Right kidney (tissue), 1 donor: ENCODE measurements around the gene SLC6A6.
A peak's percentile ranks its signal among the peaks of the same experiment; 100 is the strongest.
"Not testable (repeated sequence)": the region's sequence is repeated elsewhere in the genome, so short reads cannot be mapped to it uniquely, and the experiment has no call there.

Experiments used
- DNase-seq: peaks from one replicate; pipeline ENCODE4 v3.0.0-alpha.2; 2016

The SLC6A6 gene

DNA sequence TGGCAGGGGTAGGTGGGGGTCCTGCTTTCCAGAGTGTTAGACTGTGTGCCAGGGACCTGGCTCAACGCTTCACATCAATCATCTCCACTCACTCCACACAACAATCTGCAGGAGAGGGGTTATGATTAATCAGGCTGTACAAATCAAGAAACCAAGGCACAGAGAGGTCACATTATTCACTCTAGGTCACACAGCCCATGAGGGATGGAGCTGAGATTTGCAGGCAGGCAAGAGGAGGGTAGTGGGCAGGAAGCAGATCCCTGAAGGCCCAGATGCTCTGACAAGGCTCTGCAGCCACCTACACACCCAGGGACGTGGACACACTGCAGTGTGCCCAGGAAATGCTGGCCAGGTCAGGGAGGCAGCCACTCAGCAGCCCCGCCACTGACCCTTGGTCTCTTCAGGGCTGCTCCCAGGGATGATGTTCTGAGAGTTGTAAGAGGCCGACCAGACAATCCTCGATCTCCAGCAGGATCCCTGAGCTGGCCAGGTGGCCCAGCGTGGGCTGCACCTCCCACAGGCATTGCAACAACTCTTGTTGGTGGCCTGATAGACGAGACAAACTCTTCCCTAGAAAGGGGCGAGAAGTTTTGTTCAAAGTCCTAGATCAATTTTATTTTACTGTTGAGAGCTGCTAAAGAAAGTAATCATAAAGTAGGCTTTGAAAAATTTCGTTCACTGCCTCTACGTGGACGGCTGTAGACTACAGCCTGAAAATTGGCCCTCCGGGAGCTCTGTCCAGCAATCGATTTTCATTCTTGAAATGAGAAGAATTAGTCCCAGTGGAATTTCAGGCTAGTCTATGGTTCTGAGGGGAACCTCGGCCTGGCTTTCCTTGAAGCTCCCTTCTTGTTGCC is 4.2 kb upstream of the SLC6A6 start:
- DNase-seq: no peak

- DNase-seq: no peak
Observed at GRCh38 chr3:14398797-14399106, 3.7 kb upstream of the SLC6A6 start.

- DNase-seq: no peak
Observed at GRCh38 chr3:14401692-14402303, 608 bp upstream of the SLC6A6 start.

- DNase-seq: peak; percentile 71
Observed at GRCh38 chr3:14403619-14404155, 1.3 kb downstream of the SLC6A6 start.

- no peak for DNase-seq
Observed at GRCh38 chr3:14404186-14404585, 1.8 kb downstream of the SLC6A6 start.

- no peak for DNase-seq
Observed at GRCh38 chr3:14404631-14405359, 2.4 kb downstream of the SLC6A6 start.

- DNase-seq: no peak
Observed at GRCh38 chr3:14405360-14406238, 3.2 kb downstream of the SLC6A6 start.

- peak; percentile 39 for DNase-seq
Observed at GRCh38 chr3:14406336-14406735, 3.9 kb downstream of the SLC6A6 start.

DNA sequence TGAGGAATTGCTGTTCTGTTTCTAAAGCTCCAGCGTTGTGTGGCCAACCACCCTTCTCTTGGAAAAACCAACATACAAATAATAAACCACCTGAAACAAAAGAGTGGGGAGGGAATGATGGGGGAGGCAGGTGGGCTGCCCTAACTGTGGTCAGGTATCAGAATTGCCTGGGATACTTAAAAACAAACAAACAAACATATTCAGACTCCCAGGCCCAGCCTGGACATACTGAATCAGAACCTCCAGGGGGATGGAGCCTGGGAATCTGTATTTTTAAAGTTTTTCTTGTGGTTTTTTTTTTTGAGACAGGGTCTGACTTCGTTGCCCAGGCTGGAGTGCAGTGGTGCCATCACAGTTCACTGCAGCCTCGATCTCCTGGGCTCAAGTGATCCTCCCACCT is 4.4 kb downstream of the SLC6A6 start:
- no peak for DNase-seq

GRCh38 chr3:14407203-14407602 is 4.8 kb downstream of the SLC6A6 start:
- DNase-seq: no peak

GRCh38 chr3:14409779-14410063 is 7.3 kb downstream of the SLC6A6 start:
- DNase-seq: not testable (repeated sequence)

GRCh38 chr3:14410106-14410502 is 7.7 kb downstream of the SLC6A6 start:
- no peak for DNase-seq

DNA sequence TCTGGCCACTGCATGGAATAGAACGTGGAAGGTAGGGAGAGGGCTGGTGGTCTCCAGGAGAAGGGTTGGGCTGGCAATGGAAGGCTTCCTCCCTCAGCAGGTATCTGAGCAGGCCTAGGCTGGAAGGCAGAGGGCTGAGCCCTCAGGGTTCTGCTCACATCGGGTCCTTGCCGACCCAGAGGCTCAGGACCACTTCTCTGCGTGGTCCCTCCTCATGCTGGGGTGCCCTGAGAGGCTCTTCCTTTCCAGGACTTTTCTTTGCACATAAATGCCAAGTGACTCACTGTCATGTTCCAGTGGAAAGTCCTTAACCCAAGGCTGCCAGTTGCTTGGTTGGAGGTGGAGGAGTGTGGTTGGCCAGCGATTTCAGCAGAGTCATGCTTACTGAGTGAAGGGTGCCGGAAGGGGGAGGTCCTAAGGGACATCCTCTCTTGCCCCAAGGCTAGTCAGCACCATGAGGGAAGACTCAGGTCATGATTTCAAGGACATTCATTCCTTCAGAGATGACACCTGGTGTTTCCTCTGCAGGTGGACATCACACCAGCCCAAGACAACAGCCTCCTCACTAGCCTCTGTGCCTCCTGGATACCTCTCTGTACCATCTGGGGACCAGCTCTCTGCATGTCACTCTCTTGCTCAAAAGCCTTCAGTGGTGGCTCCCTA is 8.2 kb downstream of the SLC6A6 start:
- DNase-seq: no peak

DNA sequence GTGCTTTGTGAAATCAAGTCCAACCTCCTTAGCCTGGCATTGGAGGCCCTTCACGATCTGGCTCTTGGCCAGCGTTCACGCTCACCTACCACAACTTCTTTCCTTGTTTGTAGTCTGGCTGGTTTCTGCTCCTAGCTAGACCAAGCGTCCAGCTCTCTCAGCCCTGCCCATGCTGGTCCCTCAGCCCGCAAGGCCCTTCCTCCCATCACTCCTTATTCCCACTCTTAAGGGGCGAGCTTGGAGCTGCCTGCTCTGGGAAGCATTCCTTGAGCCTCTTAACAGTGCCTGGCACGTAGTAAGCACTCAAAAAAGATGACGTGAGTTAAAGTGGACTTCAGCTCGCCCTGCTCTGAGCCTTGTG is 8.7 kb downstream of the SLC6A6 start:
- DNase-seq: no peak

- no peak for DNase-seq
Observed at GRCh38 chr3:14411988-14412387, 9.6 kb downstream of the SLC6A6 start.

GRCh38 chr3:14412831-14413380 is 10.5 kb downstream of the SLC6A6 start:
- no peak for DNase-seq

DNA sequence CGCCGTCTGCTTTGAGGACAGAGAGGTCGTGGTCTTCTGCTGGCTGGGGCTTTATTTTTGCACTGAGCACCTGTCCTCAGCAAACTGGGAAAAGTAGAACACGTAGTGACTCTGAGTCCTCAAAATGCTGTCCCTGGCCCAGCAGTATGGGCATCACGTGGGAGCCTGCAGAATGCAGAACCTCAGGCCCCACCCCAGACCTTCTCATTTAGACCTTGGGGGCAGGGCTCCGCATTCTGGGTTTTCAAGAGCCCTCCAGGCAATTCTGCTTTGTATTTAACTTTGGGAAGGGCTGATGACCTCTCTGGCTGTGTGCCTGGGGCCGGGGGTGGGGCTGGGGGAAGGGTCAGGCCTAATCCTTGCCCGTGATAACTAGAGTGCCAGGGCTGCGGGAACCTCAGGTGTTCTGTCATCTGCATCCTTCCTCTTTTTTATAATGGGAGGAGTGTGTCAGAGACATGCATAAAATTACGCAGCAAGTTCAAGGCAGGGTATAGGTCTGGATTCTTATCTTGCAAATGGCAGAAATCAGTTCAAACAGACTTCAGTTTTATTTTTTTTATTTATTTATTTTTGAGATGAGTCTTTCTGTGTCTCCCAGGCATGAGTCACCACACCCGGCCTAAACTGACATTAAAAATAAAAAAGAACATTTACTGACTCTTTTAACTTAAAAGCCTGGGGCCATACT is 11.1 kb downstream of the SLC6A6 start:
- DNase-seq: no peak

- no peak for DNase-seq
Observed at GRCh38 chr3:14414846-14415464, 12.5 kb downstream of the SLC6A6 start.

- no peak for DNase-seq
Observed at GRCh38 chr3:14415501-14415900, 13.1 kb downstream of the SLC6A6 start.

- no peak for DNase-seq
Observed at GRCh38 chr3:14416453-14416852, 14.0 kb downstream of the SLC6A6 start.
